HG03520 (cell line): ENCODE measurements around the gene PCDHB15.
"Not testable (repeated sequence)": the region's sequence is repeated elsewhere in the genome, so short reads cannot be mapped to it uniquely, and the experiment has no call there.

Experiments used
- ATAC-seq: cut with Tn5 transposase; IDR thresholded peaks from one replicate; pipeline ENCODE4 v1.9.1; 2021; ENCODE audit warnings: mild to moderate bottlenecking, moderate library complexity; ENCODE audit not compliant: unreplicated experiment

Gene PCDHB15

DNA sequence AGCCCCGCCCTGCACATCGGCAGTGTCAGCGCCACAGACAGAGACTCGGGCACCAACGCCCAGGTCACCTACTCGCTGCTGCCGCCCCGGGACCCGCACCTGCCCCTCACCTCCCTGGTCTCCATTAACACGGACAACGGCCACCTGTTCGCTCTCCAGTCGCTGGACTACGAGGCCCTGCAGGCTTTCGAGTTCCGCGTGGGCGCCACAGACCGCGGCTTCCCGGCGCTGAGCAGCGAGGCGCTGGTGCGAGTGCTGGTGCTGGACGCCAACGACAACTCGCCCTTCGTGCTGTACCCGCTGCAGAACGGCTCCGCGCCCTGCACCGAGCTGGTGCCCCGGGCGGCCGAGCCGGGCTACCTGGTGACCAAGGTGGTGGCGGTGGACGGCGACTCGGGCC lies 1.8 kb downstream of the PCDHB15 start:
- ATAC-seq: not testable (repeated sequence)

DNA sequence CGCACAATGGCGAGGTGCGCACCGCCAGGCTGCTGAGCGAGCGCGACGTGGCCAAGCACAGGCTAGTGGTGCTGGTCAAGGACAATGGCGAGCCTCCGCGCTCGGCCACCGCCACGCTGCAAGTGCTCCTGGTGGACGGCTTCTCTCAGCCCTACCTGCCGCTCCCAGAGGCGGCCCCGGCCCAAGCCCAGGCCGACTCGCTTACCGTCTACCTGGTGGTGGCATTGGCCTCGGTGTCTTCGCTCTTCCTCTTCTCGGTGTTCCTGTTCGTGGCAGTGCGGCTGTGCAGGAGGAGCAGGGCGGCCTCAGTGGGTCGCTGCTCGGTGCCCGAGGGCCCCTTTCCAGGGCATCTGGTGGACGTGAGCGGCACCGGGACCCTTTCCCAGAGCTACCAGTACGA lies 2.2 kb downstream of the PCDHB15 start:
- ATAC-seq: not testable (repeated sequence)

DNA sequence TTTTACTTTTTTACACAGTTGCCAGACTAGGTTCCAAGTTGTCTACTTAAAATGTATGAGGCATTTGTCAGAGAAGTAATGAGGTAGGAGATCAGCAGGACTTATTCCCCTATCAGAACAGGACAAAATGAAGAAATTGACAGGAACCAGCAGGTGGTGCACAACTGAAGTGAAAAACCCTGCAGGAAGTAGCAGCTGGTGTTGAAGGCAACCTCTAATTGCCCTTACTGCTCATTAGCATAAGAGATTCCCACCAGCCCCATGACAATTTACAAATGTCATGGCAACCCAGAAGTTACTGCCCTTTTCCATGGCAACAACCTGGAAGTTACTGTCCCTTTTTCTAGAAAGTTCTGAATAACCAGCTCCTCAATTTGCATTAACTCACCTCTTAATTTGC lies 5.4 kb downstream of the PCDHB15 start:
- ATAC-seq: no peak

DNA sequence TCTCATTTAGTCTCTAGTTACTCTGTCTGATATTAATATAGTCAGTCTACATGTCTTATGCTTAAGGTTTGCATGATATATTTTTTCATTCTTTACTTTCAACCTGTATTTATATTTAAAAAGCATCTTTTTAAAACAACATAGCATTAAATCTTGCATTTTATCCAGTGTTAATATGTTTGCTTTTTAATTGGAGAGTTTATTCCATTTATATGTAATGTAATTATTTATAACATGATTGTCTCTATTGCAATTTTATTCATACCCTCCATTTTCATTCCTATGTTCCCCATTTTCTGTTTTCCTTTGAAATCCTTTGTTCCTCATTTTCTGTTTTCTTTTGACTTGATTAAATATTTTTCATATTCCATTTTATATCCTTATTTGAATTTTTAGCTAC lies 13.3 kb downstream of the PCDHB15 start:
- no peak for ATAC-seq

DNA sequence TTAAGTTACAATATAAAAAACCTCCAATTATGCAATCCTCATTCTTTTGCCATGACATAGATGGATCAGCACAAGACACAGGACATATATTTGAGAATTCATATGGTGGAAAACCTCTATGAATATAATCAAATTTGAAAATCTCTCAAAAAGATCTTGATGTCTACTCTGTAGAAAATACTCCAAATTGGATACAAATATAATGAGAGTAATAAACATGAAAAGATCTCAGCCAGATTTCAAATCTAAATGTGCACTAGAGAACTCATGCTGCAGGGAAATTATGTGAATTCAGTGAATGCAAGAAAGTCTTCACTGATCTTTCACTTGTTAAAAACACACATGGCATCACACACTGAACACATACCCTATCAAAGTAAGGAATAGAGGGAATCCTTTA lies 13.8 kb downstream of the PCDHB15 start:
- no peak for ATAC-seq

DNA sequence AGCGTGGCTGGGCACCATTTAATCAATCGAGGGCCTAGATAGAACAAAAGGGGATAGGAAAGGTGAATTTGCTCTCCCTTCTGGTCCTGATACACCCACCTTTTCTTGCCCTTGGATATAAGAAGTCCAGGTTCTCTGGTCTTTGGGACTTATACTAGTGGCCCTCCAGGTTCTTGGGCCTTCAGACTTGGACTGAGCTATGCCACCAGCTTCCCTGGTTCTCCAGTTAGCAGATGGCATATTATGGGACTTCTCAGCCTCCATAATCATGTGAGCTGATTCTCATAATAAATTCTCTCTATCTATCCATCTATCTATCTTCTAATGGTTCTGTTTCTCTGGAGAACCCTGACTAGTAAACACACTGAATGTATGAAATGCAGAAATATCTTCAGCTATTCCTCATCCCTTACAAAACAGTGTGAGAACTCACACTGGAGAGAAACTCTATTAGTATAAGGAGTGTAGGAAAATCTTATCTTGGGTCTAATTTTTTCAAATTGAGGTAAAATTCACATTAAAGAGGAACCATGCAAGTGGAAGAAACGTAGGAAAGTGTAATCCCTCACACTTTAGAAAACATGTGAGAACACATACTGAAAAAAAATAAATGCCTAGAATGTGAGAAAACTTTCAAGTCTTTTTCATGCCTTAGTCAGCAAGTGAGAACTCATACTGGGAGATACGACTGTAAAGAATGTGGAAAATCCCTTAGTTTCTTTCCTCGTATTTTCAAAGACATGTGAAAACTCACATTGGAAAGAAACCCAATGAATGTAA lies 15.5 kb downstream of the PCDHB15 start:
- no peak for ATAC-seq

DNA sequence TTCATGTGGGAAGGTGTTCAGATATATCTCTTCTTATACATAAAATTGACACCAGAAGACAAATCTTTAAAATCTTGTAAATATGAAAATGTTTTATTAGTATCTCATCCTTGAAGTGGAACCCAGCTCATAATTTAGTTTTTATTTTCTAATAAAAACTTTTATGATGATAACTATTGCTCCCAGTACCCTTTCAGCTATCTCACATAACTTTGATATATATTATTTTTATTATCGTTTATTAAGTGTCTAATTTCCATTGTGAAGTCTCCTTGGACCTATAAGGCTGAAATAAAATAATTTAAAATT lies 16.0 kb downstream of the PCDHB15 start:
- ATAC-seq: no peak

DNA sequence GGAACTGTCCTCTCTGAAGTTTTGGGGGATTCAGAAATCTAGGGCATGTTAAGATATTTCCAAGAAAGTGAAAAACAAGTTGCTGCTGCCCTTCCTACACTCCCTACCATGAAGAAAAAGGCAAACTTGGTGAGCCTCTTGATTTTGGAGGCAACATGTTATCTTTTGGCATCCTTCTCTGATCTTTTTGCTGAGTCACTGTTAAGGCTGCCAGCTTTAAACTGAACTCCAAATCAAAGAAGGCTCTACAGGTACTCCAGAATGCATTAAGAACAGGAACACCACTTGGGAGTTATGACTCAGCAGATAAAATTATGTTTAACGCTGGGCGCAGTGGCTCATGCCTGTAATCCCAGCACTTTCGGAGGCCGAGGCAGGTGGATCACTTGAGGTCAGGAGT lies 24.0 kb downstream of the PCDHB15 start:
- no peak for ATAC-seq

DNA sequence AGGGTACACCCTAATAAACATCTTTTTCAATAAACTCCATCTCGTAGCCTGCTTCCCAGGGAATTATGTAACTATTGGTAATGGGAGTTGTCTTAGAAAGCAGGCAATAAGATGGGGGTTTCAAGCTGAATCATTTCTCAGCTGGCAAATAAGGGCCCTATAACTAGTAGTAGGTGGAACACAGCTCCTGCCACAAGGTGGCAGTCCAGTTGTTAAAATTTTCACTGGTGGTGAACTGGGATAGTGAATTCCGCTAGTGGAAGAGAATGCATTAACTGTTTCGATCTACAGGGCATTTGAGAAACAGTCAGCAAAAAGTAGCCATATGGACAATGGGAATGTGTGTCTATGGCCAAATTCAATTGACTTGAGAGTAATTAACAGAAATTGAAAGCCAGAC lies 27.7 kb downstream of the PCDHB15 start:
- ATAC-seq: no peak

DNA sequence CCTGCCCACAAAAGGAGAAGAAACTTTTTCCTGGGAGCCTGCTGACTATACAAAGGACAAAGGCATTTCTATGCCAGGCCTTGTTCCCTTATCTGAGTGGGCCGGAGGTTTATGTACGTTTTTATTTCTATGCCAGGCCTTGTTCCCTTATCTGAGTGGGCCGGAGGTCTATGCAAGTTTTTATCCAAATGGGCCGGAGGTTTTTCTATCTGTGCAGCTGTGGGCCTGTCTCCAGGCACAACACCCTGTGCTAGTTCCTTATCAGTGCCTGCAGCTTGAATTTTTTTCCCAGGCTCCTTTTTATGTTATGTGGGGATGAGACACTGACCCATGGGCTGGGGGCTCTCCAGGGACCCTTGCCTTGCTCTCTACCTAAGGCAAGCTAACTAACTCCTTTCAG lies 53.2 kb downstream of the PCDHB15 start:
- ATAC-seq: no peak
